Astrocyte (in vitro differentiated cells and primary cell): Measurements from ENCODE around the gene CCDC57. TPM values are rescaled to one million over a fixed set of nuclear protein-coding genes. Genes with fewer than 3 reads are reported as not detected.

Experiments
- DNase-seq: peaks from one replicate; pipeline ENCODE4 v3.0.0-alpha.2; 2010; ENCODE audit warnings: low read depth
- FAIRE-seq: peaks from 2 replicates; lab custom pipeline; 2011; peaks lifted over from hg19 to GRCh38; lab: Jason Lieb, UNC
- H2AFZ ChIP-seq: 2 replicates; pipeline ENCODE4 v1.6.0; 2012; ENCODE audit warnings: low read depth, low read length, inconsistent platforms
- H3K27ac ChIP-seq: 2 replicates; pipeline ENCODE4 v1.5.1; 2011; ENCODE audit warnings: low read depth, low read length, inconsistent platforms
- H3K27me3 ChIP-seq: 2 replicates; pipeline ENCODE4 v1.6.0; 2011; ENCODE audit warnings: low read length, inconsistent platforms; ENCODE audit not compliant: insufficient read depth
- H3K36me3 ChIP-seq: 2 replicates; pipeline ENCODE4 v1.5.1; 2011; ENCODE audit warnings: low read length, inconsistent platforms; ENCODE audit not compliant: insufficient read depth
- H3K4me1 ChIP-seq: 2 replicates; pipeline ENCODE4 v1.5.1; 2011; ENCODE audit warnings: low read length, inconsistent platforms; ENCODE audit not compliant: insufficient read depth
- H3K4me2 ChIP-seq: 2 replicates; pipeline ENCODE4 v1.6.0; 2012; ENCODE audit warnings: low read length, inconsistent platforms
- H3K4me3 ChIP-seq: 2 replicates; pipeline ENCODE4 v1.5.1; 2011; ENCODE audit warnings: low read depth, mild to moderate bottlenecking, low read length, inconsistent platforms; ENCODE audit not compliant: insufficient read depth
- H3K79me2 ChIP-seq: 2 replicates; pipeline ENCODE4 v1.6.0; 2012; ENCODE audit warnings: mild to moderate bottlenecking, low read length, inconsistent platforms; ENCODE audit not compliant: insufficient read depth
- H3K9ac ChIP-seq: 2 replicates; pipeline ENCODE4 v1.6.0; 2012; ENCODE audit warnings: mild to moderate bottlenecking, low read length, inconsistent platforms
- H3K9me3 ChIP-seq: 2 replicates; pipeline ENCODE4 v1.5.1; 2012; ENCODE audit warnings: low read depth, mild to moderate bottlenecking, low read length, inconsistent platforms; ENCODE audit not compliant: insufficient read depth
- H4K20me1 ChIP-seq: 2 replicates; pipeline ENCODE4 v1.6.0; 2012; ENCODE audit warnings: low read length, inconsistent platforms; ENCODE audit not compliant: insufficient read depth
- H3K27ac Mint-ChIP-seq: one replicate; pipeline ENCODE4 v1.8.0; 2021; ENCODE audit warnings: mild to moderate bottlenecking, mixed read lengths; ENCODE audit not compliant: unreplicated experiment
- H3K27me3 Mint-ChIP-seq: one replicate; pipeline ENCODE4 v1.8.0; 2021; ENCODE audit warnings: low read depth, mixed read lengths; ENCODE audit not compliant: unreplicated experiment
- H3K36me3 Mint-ChIP-seq: one replicate; pipeline ENCODE4 v1.8.0; 2021; ENCODE audit warnings: low read depth, mixed read lengths; ENCODE audit not compliant: unreplicated experiment
- H3K4me1 Mint-ChIP-seq: one replicate; pipeline ENCODE4 v1.8.0; 2021; ENCODE audit warnings: low read depth, mixed read lengths; ENCODE audit not compliant: unreplicated experiment
- H3K4me3 Mint-ChIP-seq: one replicate; pipeline ENCODE4 v1.8.0; 2021; ENCODE audit warnings: mild to moderate bottlenecking, moderate library complexity, mixed read lengths; ENCODE audit not compliant: unreplicated experiment
- H3K9me3 Mint-ChIP-seq: one replicate; pipeline ENCODE4 v1.8.0; 2021; ENCODE audit warnings: mild to moderate bottlenecking, mixed read lengths; ENCODE audit not compliant: unreplicated experiment
- EZH2 ChIP-seq: IDR thresholded peaks from 2 replicates; pipeline ENCODE4 v1.6.1; 2012; ENCODE audit warnings: mild to moderate bottlenecking, low read length, inconsistent platforms; ENCODE audit not compliant: insufficient read depth
- total RNA-seq: library from RNA; stranded (reverse); gene quantifications from 2 replicates; pipeline ENCODE4 v1.2.1, GENCODE V29; 2021
- TF ChIP-seq, protein P1 (sequence below): IDR thresholded peaks from 2 replicates; pipeline ENCODE4 v1.5.1; 2011; ENCODE audit warnings: low read depth, mild to moderate bottlenecking, inconsistent platforms, low read length, moderate library complexity; ENCODE audit not compliant: insufficient read depth

The CCDC57 gene
- total RNA-seq, 1 donor from 2014 or later = 20.4 TPM

DNA sequence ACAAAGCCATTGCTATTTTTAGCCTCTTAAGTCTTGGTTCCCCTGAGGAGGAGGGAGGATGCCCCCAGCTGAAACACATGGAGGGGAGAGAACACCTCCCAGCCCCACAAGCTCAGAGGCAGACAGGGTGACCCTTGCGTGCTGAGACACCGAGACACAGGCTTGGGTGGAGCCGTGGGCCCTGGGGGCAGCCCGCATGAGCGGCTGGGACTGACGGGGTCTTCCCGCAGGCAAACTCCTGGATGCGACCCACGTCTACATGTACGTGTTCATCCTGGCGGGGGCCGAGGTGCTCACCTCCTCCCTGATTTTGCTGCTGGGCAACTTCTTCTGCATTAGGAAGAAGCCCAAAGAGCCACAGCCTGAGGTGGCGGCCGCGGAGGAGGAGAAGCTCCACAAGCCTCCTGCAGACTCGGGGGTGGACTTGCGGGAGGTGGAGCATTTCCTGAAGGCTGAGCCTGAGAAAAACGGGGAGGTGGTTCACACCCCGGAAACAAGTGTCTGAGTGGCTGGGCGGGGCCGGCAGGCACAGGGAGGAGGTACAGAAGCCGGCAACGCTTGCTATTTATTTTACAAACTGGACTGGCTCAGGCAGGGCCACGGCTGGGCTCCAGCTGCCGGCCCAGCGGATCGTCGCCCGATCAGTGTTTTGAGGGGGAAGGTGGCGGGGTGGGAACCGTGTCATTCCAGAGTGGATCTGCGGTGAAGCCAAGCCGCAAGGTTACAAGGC lies 26.0 kb upstream of the CCDC57 start:
- Histone ChIP-seq H3K4me3 (no peak overlapping the region), H2AFZ (no peak overlapping the region), H3K36me3 (peaks cover 8% of the 10 kb centered on the region), H3K9me3 (no peaks in the 10 kb centered on the region), H3K4me1 (peaks cover 70% of the 10 kb centered on the region), H3K27ac (peak overlapping the region; percentile 36), H4K20me1 (peaks cover 95% of the 10 kb centered on the region), H3K9ac (peak overlapping the region; percentile 44), H3K4me2 (peak overlapping the region; percentile 56), H3K79me2 (peaks cover 72% of the 10 kb centered on the region), H3K27me3 (no peaks in the 10 kb centered on the region)
- Mint-ChIP-seq H3K4me3 (peak overlapping the region; percentile 64), H3K4me1 (peaks cover 23% of the 10 kb centered on the region), H3K27me3 (no peaks in the 10 kb centered on the region), H3K27ac (peak overlapping the region; percentile 75), H3K9me3 (no peaks in the 10 kb centered on the region), H3K36me3 (peaks cover 5% of the 10 kb centered on the region)
- TF ChIP-seq, protein P1, sequence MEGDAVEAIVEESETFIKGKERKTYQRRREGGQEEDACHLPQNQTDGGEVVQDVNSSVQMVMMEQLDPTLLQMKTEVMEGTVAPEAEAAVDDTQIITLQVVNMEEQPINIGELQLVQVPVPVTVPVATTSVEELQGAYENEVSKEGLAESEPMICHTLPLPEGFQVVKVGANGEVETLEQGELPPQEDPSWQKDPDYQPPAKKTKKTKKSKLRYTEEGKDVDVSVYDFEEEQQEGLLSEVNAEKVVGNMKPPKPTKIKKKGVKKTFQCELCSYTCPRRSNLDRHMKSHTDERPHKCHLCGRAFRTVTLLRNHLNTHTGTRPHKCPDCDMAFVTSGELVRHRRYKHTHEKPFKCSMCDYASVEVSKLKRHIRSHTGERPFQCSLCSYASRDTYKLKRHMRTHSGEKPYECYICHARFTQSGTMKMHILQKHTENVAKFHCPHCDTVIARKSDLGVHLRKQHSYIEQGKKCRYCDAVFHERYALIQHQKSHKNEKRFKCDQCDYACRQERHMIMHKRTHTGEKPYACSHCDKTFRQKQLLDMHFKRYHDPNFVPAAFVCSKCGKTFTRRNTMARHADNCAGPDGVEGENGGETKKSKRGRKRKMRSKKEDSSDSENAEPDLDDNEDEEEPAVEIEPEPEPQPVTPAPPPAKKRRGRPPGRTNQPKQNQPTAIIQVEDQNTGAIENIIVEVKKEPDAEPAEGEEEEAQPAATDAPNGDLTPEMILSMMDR = no peak
- TF ChIP-seq EZH2 = no peak
- FAIRE-seq = no peak
- peak; percentile 80 for DNase-seq

DNA sequence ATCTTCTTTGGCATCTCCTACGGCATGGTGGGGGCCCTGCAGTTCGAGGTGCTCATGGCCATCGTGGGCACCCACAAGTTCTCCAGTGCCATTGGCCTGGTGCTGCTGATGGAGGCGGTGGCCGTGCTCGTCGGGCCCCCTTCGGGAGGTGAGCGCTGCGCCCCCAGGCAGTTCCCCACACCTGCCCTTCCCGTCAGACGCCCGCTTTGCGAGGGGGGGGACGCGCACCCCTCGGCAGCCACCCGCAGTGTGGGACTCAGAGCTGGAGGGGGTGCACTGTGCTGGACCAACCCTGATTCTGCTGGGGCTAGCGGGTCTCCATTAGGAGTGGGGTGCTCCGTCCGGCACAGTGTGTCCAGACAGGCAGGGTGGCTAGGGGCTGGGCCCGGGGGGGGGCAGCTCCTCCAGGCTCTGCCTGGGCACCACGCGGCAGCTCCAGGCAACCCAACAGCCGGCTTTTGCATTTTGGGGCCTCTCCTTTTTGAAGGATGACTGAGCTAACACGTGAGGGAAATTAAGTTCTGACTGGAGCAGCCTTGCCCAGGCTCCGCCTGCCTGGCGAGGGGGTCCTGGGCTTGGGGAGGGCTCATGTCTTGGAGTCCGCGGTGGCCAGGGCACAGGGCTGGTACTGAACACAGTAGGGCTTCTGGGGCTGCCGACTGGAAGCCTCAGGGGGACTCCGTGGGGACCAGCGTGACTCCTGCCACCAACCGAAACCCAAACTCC lies 25.3 kb upstream of the CCDC57 start:
- Mint-ChIP-seq H3K36me3 (peaks cover 5% of the 10 kb centered on the region), H3K9me3 (no peaks in the 10 kb centered on the region), H3K27me3 (no peaks in the 10 kb centered on the region), H3K4me3 (no peak overlapping the region), H3K27ac (no peak overlapping the region), H3K4me1 (peaks cover 23% of the 10 kb centered on the region)
- DNase-seq (no peak), FAIRE-seq (no peak)
- no peak overlapping the region for H3K9ac ChIP-seq
- H3K4me3 ChIP-seq = no peak overlapping the region
- H3K27ac ChIP-seq = peak overlapping the region; percentile 36
- peaks cover 66% of the 10 kb centered on the region for H3K4me1 ChIP-seq
- H3K36me3 ChIP-seq = peaks cover 4% of the 10 kb centered on the region
- peaks cover 72% of the 10 kb centered on the region for H3K79me2 ChIP-seq
- TF ChIP-seq, protein P1 = no peak
- TF ChIP-seq EZH2 = no peak
- H3K4me2 ChIP-seq = peak overlapping the region; percentile 56
- peaks cover 95% of the 10 kb centered on the region for H4K20me1 ChIP-seq
- H3K27me3 ChIP-seq = no peaks in the 10 kb centered on the region
- H3K9me3 ChIP-seq = no peaks in the 10 kb centered on the region
- H2AFZ ChIP-seq = no peak overlapping the region
